Psoas muscle (tissue), 8 donors: ENCODE measurements around the gene GNAZ. TPM values are rescaled to one million over a fixed set of nuclear protein-coding genes. Genes with fewer than 3 reads are reported as not detected.

ENCODE experiments used
- ATAC-seq, 4 donors: fragments of 200-7000 bp; cut with Tn5 transposase; one replicate each; pipeline ENCODE4 v1.9.1; 2020; ENCODE audit warnings: moderate library complexity in 3 of 4, mild to moderate bottlenecking in 2 of 4
- DNase-seq, 2 donors: peaks; one replicate each; pipeline ENCODE4 v3.0.0-alpha.2; 2020
- H3K27ac ChIP-seq: fragments of 200-600 bp; one replicate; pipeline ENCODE4 v1.8.0; 2022
- H3K27me3 ChIP-seq, 3 donors: fragments of 200-600 bp in 1 of 3; one replicate each; pipeline versions ENCODE4 v1.6.1 to v1.8.0; 2013 to 2022; ENCODE audit warnings: low read length in 2 of 3, mild to moderate bottlenecking in 2 of 3, moderate library complexity in 1 of 3; ENCODE audit not compliant: insufficient read depth in 3 of 3
- H3K36me3 ChIP-seq, 2 donors: fragments of 200-600 bp in 1 of 2; one replicate each; pipeline versions ENCODE4 v1.6.1 to v1.8.0; 2013 to 2022; ENCODE audit warnings: low read depth in 1 of 2, mild to moderate bottlenecking in 1 of 2, moderate library complexity in 1 of 2; ENCODE audit not compliant: insufficient read depth in 1 of 2
- H3K4me1 ChIP-seq: fragments of 200-600 bp; one replicate; pipeline ENCODE4 v1.8.0; 2022
- H3K4me3 ChIP-seq: fragments of 200-600 bp; one replicate; pipeline ENCODE4 v1.8.0; 2022; ENCODE audit warnings: mild to moderate bottlenecking
- H3K9me3 ChIP-seq: fragments of 200-600 bp; one replicate; pipeline ENCODE4 v1.8.0; 2022
- WGBS, 3 donors: extraction: QIAGEN DNeasy Blood & Tissue Kit; methylation state at CpG; one replicate each; pipeline versions ENCODE4 v1.1.6 to v1.1.7; 2013; 5-methylcytosine and 5-hydroxymethylcytosine counted together
- intact Hi-C, 2 donors: fragments of 100-400 bp; cut with DNase I; formaldehyde crosslinking; loops; one replicate each; pipeline versions ENCODE4 v1.11.0 to v1.14.2; 2022
- polyA plus RNA-seq, 3 donors: library from polyadenylated mRNA; stranded (reverse); fragments of 200-250 nt; gene quantifications; one replicate each; pipeline ENCODE4 v1.2.3, GENCODE V29; 2013
- total RNA-seq, 4 donors: library from RNA; stranded (reverse); fragmentation: NEBNext Ultra II Directional in 2 of 4; extraction: Animal tissue kit (Norgen Biotek cat#: 25700) in 2 of 4; gene quantifications; one replicate each; pipeline versions ENCODE4 v1.2.1 to v1.2.4, GENCODE V29; 2021 to 2023
- TF ChIP-seq, protein P1 (sequence below): fragments of 200-600 bp; IDR thresholded peaks from one replicate; pipeline ENCODE4 v1.8.0; 2022; ENCODE audit warnings: antibody characterized with exemption
- donor health status: healthy with polysubstance abuse.
- donor health status: DM: no; HTN: no; CAD: no; lungs with moderate emphysema.
- donor health status: Bipolar disorder and iron deficiency.
- donor health status: healthy.
- donor health status: DM: yes; HTN: yes; CAD: no.
- donor health status: DM: no; HTN: no; CAD: no.
- donor health status: DM: no; HTN: no; CAD: no.
- donor health status: DM: yes; HTN: yes; CAD: no.

Gene GNAZ
- total and polyA plus RNA-seq, 7 donors, result 0.99 to 3.9 (median 1.7) TPM

- ATAC-seq, result no peak
- Histone ChIP-seq H3K4me1 (peaks cover 3% of the 10 kb centered on the region), H3K4me3 (no peak overlapping the region), H3K9me3 (no peaks in the 10 kb centered on the region), H3K27me3 (no peaks in the 10 kb centered on the region), H3K27ac (no peak overlapping the region), H3K36me3 (no peaks in the 10 kb centered on the region)
- no peak for DNase-seq
- TF ChIP-seq, protein P1, sequence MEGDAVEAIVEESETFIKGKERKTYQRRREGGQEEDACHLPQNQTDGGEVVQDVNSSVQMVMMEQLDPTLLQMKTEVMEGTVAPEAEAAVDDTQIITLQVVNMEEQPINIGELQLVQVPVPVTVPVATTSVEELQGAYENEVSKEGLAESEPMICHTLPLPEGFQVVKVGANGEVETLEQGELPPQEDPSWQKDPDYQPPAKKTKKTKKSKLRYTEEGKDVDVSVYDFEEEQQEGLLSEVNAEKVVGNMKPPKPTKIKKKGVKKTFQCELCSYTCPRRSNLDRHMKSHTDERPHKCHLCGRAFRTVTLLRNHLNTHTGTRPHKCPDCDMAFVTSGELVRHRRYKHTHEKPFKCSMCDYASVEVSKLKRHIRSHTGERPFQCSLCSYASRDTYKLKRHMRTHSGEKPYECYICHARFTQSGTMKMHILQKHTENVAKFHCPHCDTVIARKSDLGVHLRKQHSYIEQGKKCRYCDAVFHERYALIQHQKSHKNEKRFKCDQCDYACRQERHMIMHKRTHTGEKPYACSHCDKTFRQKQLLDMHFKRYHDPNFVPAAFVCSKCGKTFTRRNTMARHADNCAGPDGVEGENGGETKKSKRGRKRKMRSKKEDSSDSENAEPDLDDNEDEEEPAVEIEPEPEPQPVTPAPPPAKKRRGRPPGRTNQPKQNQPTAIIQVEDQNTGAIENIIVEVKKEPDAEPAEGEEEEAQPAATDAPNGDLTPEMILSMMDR, result no peak
- intact Hi-C loops, result no loop called here
- 80 to 86% (median 80%) methylated on average over 14 of the region's 14 CpGs for WGBS, 3 donors
Observed at GRCh38 chr22:23093051-23093788, 22.9 kb downstream of the GNAZ start.

DNA sequence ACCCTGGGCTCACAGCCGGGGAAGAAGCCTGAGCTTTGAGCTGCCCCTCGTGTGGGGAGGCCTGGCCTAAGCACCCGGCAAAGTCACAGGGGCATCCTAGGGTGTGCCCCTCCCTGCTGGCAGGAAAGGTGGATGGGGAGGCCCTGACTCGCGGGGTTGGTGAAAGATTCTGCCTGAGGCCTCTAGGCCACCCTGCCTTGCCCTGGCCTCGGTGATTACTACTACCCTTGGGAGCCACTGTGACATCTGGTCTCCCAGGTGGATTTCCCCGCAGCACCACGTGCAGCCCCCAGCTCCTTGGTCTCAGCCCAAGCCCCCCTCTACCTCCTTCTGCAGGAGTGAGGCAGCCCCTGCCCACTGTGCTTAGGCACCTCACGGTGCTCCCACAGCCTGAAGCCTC, 23.9 kb downstream of the GNAZ start:
- H3K27ac ChIP-seq, result no peak overlapping the region
- no peaks in the 10 kb centered on the region for H3K9me3 ChIP-seq
- H3K36me3 ChIP-seq, result no peaks in the 10 kb centered on the region
- 88 to 91% (median 89%) methylated on average over 8 to 9 of the region's 9 CpGs for WGBS, 3 donors
- no peaks in the 10 kb centered on the region for H3K27me3 ChIP-seq
- DNase-seq (no peak), ATAC-seq (no peak)
- TF ChIP-seq, protein P1, result no peak
- peaks cover 12% of the 10 kb centered on the region for H3K4me1 ChIP-seq
- H3K4me3 ChIP-seq, result no peak overlapping the region
- intact Hi-C loops, result no loop called here

DNA sequence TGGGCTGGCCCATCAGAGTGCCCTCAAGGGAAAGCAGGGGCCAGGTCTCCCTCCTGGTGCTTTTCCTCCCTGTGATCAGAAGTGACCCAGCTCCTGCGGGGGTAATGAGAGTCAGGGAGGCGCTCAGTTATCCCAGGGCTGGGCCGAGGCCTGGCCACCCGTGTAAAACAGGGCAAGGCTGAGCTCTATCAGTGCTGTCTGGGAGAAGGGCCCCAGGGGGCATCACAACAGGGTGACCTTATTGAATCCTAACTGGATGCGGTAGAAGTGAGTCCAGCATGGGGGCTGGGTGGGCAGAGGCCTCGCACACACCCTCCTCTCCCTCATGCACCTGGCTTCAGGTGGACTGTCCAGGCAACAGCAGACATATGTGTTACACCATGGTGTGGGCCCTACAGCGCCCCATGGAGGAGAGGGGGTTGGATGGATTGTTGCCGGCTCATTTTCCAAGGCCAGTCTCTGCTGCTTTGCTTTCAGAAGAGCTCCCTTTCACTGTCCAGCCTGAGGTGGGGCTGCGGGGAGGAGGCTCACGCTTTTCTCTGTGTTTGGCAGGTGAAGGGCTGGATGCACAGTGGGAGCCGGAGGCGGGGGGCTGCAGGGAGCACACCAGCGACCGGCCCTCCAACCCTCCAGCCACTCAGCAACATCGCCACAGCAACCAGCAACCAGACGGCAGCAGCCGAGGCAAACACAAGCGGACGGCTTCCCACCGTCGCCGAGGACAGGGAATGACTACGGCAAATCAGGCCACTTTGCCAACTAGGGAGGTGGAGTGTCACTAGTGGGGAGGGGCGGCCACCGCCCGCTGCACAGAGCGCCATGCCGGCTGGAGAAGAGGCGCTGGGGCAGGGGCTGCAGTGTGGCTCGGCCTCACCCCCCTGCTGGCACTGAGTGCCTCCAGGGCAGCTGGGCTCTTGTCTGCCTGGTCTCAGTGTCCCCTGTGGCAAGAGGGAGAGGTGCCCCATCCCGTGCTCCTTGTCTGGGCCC, 24.7 kb downstream of the GNAZ start:
- ATAC-seq (no peak), DNase-seq (no peak)
- TF ChIP-seq, protein P1, result no peak
- H3K4me3 ChIP-seq, result no peak overlapping the region
- no peak overlapping the region for H3K27ac ChIP-seq
- no peaks in the 10 kb centered on the region for H3K36me3 ChIP-seq
- no peaks in the 10 kb centered on the region for H3K9me3 ChIP-seq
- no peaks in the 10 kb centered on the region for H3K27me3 ChIP-seq
- WGBS, 3 donors, result 87 to 92% (median 89%) methylated on average over 31 of the region's 31 CpGs
- H3K4me1 ChIP-seq, result peaks cover 18% of the 10 kb centered on the region
- intact Hi-C loops, result no loop called here

DNA sequence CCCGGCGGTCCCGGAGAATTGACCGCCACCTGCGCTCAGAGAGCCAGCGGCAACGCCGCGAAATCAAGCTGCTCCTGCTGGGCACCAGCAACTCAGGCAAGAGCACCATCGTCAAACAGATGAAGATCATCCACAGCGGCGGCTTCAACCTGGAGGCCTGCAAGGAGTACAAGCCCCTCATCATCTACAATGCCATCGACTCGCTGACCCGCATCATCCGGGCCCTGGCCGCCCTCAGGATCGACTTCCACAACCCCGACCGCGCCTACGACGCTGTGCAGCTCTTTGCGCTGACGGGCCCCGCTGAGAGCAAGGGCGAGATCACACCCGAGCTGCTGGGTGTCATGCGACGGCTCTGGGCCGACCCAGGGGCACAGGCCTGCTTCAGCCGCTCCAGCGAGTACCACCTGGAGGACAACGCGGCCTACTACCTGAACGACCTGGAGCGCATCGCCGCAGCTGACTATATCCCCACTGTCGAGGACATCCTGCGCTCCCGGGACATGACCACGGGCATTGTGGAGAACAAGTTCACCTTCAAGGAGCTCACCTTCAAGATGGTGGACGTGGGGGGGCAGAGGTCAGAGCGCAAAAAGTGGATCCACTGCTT, 25.5 kb downstream of the GNAZ start:
- Histone ChIP-seq H3K4me1 (peaks cover 18% of the 10 kb centered on the region), H3K27ac (no peak overlapping the region), H3K4me3 (no peak overlapping the region), H3K36me3 (no peaks in the 10 kb centered on the region), H3K27me3 (no peaks in the 10 kb centered on the region), H3K9me3 (no peaks in the 10 kb centered on the region)
- no peak for DNase-seq
- no peak for ATAC-seq
- 97 to 98% (median 98%) methylated on average over 45 of the region's 45 CpGs for WGBS, 3 donors
- TF ChIP-seq, protein P1, result no peak
- intact Hi-C loops, result no loop called here
